KMS-11 (cell line): Measurements from ENCODE around the gene PLEKHA4.

ENCODE experiments used
- H2AFZ ChIP-seq: fragments of 200-600 bp; sonication (generic); 2 replicates; pipeline ENCODE4 v1.6.1; 2016; ENCODE audit warnings: antibody characterized with exemption, mixed run types, low read depth
- H3K27ac ChIP-seq: fragments of 200-600 bp; sonication (generic); 2 replicates; pipeline ENCODE4 v1.6.1; 2016; ENCODE audit warnings: mild to moderate bottlenecking, mixed run types
- H3K27me3 ChIP-seq: fragments of 200-600 bp; sonication (generic); 2 replicates; pipeline ENCODE4 v1.6.1; 2017; ENCODE audit warnings: mild to moderate bottlenecking, low read depth, mixed run types, moderate library complexity; ENCODE audit not compliant: insufficient read depth
- H3K36me3 ChIP-seq: fragments of 200-600 bp; sonication (generic); 2 replicates; pipeline ENCODE4 v1.6.1; 2017; ENCODE audit warnings: mild to moderate bottlenecking, mixed run types; ENCODE audit not compliant: insufficient read depth
- H3K4me1 ChIP-seq: fragments of 200-600 bp; sonication (generic); 2 replicates; pipeline ENCODE4 v1.6.1; 2016; ENCODE audit warnings: mild to moderate bottlenecking, low read depth, mixed run types; ENCODE audit not compliant: poor library complexity, severe bottlenecking
- H3K4me2 ChIP-seq: fragments of 200-600 bp; sonication (generic); 2 replicates; pipeline ENCODE4 v1.7.0; 2016; ENCODE audit warnings: mild to moderate bottlenecking, mixed run types
- H3K4me3 ChIP-seq: fragments of 200-600 bp; sonication (generic); IDR thresholded peaks from 2 replicates; pipeline ENCODE4 v1.6.1; 2017; ENCODE audit warnings: low read depth, low read length, mixed read lengths; ENCODE audit not compliant: insufficient read depth
- H3K79me2 ChIP-seq: fragments of 200-600 bp; sonication (generic); 2 replicates; pipeline ENCODE4 v1.6.1; 2016; ENCODE audit warnings: low read depth, mixed run types; ENCODE audit not compliant: insufficient read depth
- H3K9ac ChIP-seq: fragments of 200-600 bp; sonication (generic); 2 replicates; pipeline ENCODE4 v1.6.1; 2016; ENCODE audit warnings: mild to moderate bottlenecking, mixed run types
- H4K20me1 ChIP-seq: fragments of 200-600 bp; sonication (generic); 2 replicates; pipeline ENCODE4 v1.6.1; 2016; ENCODE audit warnings: mild to moderate bottlenecking, mixed run types; ENCODE audit not compliant: insufficient read depth
- CTCF ChIP-seq: fragments of 200-600 bp; sonication (generic); conservative IDR thresholded peaks from 2 replicates; pipeline ENCODE4 v1.6.1; 2017; ENCODE audit warnings: low read depth, mild to moderate bottlenecking, antibody characterized with exemption, low read length, moderate library complexity, mixed read lengths

PLEKHA4 gene

GRCh38 chr19:48830088-48830487 lies 38.3 kb downstream of the PLEKHA4 start:
- Histone ChIP-seq H3K36me3 (no peaks in the 10 kb centered on the region), H3K27me3 (no peaks in the 10 kb centered on the region), H3K4me2 (no peak overlapping the region), H3K4me3 (no peak overlapping the region), H3K4me1 (no peaks in the 10 kb centered on the region), H3K27ac (no peak overlapping the region), H2AFZ (no peak overlapping the region), H4K20me1 (no peaks in the 10 kb centered on the region), H3K9ac (no peak overlapping the region), H3K79me2 (no peaks in the 10 kb centered on the region)
- TF ChIP-seq CTCF: no peak

- no peak overlapping the region for H3K4me2 ChIP-seq
- peak; percentile 36; the same call in 1 of the 2 replicates for TF ChIP-seq CTCF
- H3K36me3 ChIP-seq: no peaks in the 10 kb centered on the region
- no peak overlapping the region for H3K27ac ChIP-seq
- H3K9ac ChIP-seq: no peak overlapping the region
- H3K4me1 ChIP-seq: no peaks in the 10 kb centered on the region
- H4K20me1 ChIP-seq: no peaks in the 10 kb centered on the region
- no peaks in the 10 kb centered on the region for H3K79me2 ChIP-seq
- no peaks in the 10 kb centered on the region for H3K27me3 ChIP-seq
- no peak overlapping the region for H3K4me3 ChIP-seq
- no peak overlapping the region for H2AFZ ChIP-seq
Observed at GRCh38 chr19:48826606-48827020, 41.8 kb downstream of the PLEKHA4 start.

- Histone ChIP-seq H4K20me1 (no peaks in the 10 kb centered on the region), H2AFZ (no peak overlapping the region), H3K79me2 (no peaks in the 10 kb centered on the region), H3K4me3 (no peak overlapping the region), H3K27me3 (no peaks in the 10 kb centered on the region), H3K4me1 (peaks cover 16% of the 10 kb centered on the region), H3K27ac (no peak overlapping the region), H3K9ac (no peak overlapping the region), H3K36me3 (no peaks in the 10 kb centered on the region), H3K4me2 (no peak overlapping the region)
- no peak for TF ChIP-seq CTCF
Observed at GRCh38 chr19:48822514-48822913, 45.9 kb downstream of the PLEKHA4 start.

- TF ChIP-seq CTCF: no peak
- no peak overlapping the region for H3K9ac ChIP-seq
- H3K27ac ChIP-seq: no peak overlapping the region
- peaks cover 25% of the 10 kb centered on the region for H3K4me1 ChIP-seq
- H3K4me3 ChIP-seq: no peak overlapping the region
- no peaks in the 10 kb centered on the region for H3K79me2 ChIP-seq
- H4K20me1 ChIP-seq: no peaks in the 10 kb centered on the region
- no peaks in the 10 kb centered on the region for H3K27me3 ChIP-seq
- H2AFZ ChIP-seq: no peak overlapping the region
- H3K4me2 ChIP-seq: no peak overlapping the region
- H3K36me3 ChIP-seq: no peaks in the 10 kb centered on the region
Observed at GRCh38 chr19:48821633-48822032, 46.8 kb downstream of the PLEKHA4 start.

- Histone ChIP-seq H3K4me1 (peaks cover 47% of the 10 kb centered on the region), H3K4me3 (no peak overlapping the region), H2AFZ (no peak overlapping the region), H3K27ac (no peak overlapping the region), H4K20me1 (no peaks in the 10 kb centered on the region), H3K9ac (no peak overlapping the region), H3K4me2 (no peak overlapping the region), H3K79me2 (no peaks in the 10 kb centered on the region), H3K36me3 (no peaks in the 10 kb centered on the region), H3K27me3 (no peaks in the 10 kb centered on the region)
- no peak for TF ChIP-seq CTCF
Observed at GRCh38 chr19:48819366-48819816, 49.0 kb downstream of the PLEKHA4 start.
